ENCODE measurements around the gene TEC. TPM values are rescaled to one million over a fixed set of nuclear protein-coding genes. Genes with fewer than 3 reads are reported as not detected.
"Not testable (repeated sequence)": the region's sequence is repeated elsewhere in the genome, so short reads cannot be mapped to it uniquely, and the experiment has no call there.

TEC gene
- total RNA-seq, 2 experiments from 2014 or later: 2.8 TPM

DNA sequence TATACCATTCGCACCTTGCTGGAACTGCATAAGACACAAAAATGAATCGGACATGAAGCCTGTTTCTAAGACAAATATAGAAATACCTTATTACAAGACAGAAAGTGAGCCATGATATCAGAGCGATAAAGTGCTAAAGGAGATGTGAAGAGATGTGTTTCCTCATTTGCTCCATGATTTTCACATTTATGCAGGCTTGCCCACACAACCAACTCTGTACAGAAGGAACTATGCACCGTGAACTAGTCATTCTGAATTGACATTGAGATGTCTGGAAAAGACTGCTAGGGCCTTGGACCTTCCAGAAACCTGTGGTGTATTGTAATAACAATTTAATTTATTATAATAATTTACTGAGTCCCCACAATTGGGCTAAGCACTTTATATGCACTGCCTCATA, 97.0 kb downstream of the TEC start:
- H3K4me3 ChIP-seq (ENCODE audit: low read length): no peak overlapping the region

GRCh38 chr4:48169636-48170035, 100.0 kb downstream of the TEC start:
- intact Hi-C loops (cut with DNase I, micrococcal nuclease): no loop called here
- no peaks in the 10 kb centered on the region for H3K36me3 ChIP-seq (ENCODE audit: insufficient read depth, low read length)
- Mint-ChIP-seq H3K36me3 (ENCODE audit: low read depth) (peaks cover 14% of the 10 kb centered on the region), H3K9me3 (no peaks in the 10 kb centered on the region), H3K27ac (no peak overlapping the region), H3K4me3 (no peak overlapping the region), H3K27me3 (no peaks in the 10 kb centered on the region), H3K4me1 (ENCODE audit: low read depth) (no peaks in the 10 kb centered on the region)
- H3K4me3 ChIP-seq (ENCODE audit: low read length): no peak overlapping the region
- H3K9me3 ChIP-seq (ENCODE audit: control insufficient read depth in 1 of 2, insufficient read depth in 1 of 2, low read length in 2 of 2): no peaks in the 10 kb centered on the region
- no peak for TF ChIP-seq CTCF (IDR thresholded peaks at IDR 0.05)
- H3K27ac ChIP-seq (ENCODE audit: low read depth in 1 of 2, low read length in 2 of 2): no peak overlapping the region
- ChIA-PET CTCF (no interaction called here), POLR2A (no interaction called here)
- no peaks in the 10 kb centered on the region for H3K4me1 ChIP-seq (ENCODE audit: insufficient read depth, low read length)
- ATAC-seq (ENCODE audit: poor library complexity) (no peak), DNase-seq (no peak)
- H3K27me3 ChIP-seq (ENCODE audit: control insufficient read depth in 1 of 2, insufficient read depth in 2 of 2, low read length in 2 of 2): no peaks in the 10 kb centered on the region

More for the DNA sequence above, 97.0 kb downstream of the TEC start:
- no peak for DNase-seq
- no peaks in the 10 kb centered on the region for H3K4me1 Mint-ChIP-seq (ENCODE audit: low read depth)
- peaks cover 3% of the 10 kb centered on the region for H3K36me3 Mint-ChIP-seq (ENCODE audit: low read depth)
- H3K36me3 ChIP-seq (ENCODE audit: insufficient read depth, low read length): no peaks in the 10 kb centered on the region
- no peak overlapping the region for H3K27ac ChIP-seq (ENCODE audit: low read depth in 1 of 2, low read length in 2 of 2)
- no peaks in the 10 kb centered on the region for H3K9me3 ChIP-seq (ENCODE audit: control insufficient read depth in 1 of 2, insufficient read depth in 1 of 2, low read length in 2 of 2)
- no peak for TF ChIP-seq CTCF (IDR thresholded peaks at IDR 0.05)
- intact Hi-C loops (cut with DNase I, micrococcal nuclease): no loop called here
- ChIA-PET CTCF (no interaction called here), POLR2A (no interaction called here)
- ATAC-seq (ENCODE audit: poor library complexity): no peak
- H3K27me3 ChIP-seq (ENCODE audit: control insufficient read depth in 1 of 2, insufficient read depth in 2 of 2, low read length in 2 of 2): no peaks in the 10 kb centered on the region
- H3K4me3 Mint-ChIP-seq: no peak overlapping the region
- no peaks in the 10 kb centered on the region for H3K27me3 Mint-ChIP-seq
- no peak overlapping the region for H3K27ac Mint-ChIP-seq
- no peaks in the 10 kb centered on the region for H3K9me3 Mint-ChIP-seq
- H3K4me1 ChIP-seq (ENCODE audit: insufficient read depth, low read length): no peaks in the 10 kb centered on the region

GRCh38 chr4:48167538-48168263, 101.9 kb downstream of the TEC start:
- H3K4me1 Mint-ChIP-seq (ENCODE audit: low read depth): no peaks in the 10 kb centered on the region
- H3K4me1 ChIP-seq (ENCODE audit: insufficient read depth, low read length): no peaks in the 10 kb centered on the region
- TF ChIP-seq CTCF (IDR thresholded peaks at IDR 0.05): no peak
- ChIA-PET POLR2A (no interaction called here), CTCF (interaction anchor here (0.6 kb wide), 1 partner anchor 14 kb away, joined by 3 read pairs; no protein-coding TSS in a partner anchor)
- no peaks in the 10 kb centered on the region for H3K27me3 ChIP-seq (ENCODE audit: control insufficient read depth in 1 of 2, insufficient read depth in 2 of 2, low read length in 2 of 2)
- H3K4me3 ChIP-seq (ENCODE audit: low read length): no peak overlapping the region
- no peaks in the 10 kb centered on the region for H3K9me3 ChIP-seq (ENCODE audit: control insufficient read depth in 1 of 2, insufficient read depth in 1 of 2, low read length in 2 of 2)
- peaks cover 14% of the 10 kb centered on the region for H3K36me3 Mint-ChIP-seq (ENCODE audit: low read depth)
- H3K27me3 Mint-ChIP-seq: no peaks in the 10 kb centered on the region
- H3K4me3 Mint-ChIP-seq: no peak overlapping the region
- intact Hi-C loops (cut with DNase I, micrococcal nuclease): no loop called here
- no peak for ATAC-seq (ENCODE audit: poor library complexity)
- no peaks in the 10 kb centered on the region for H3K9me3 Mint-ChIP-seq
- no peaks in the 10 kb centered on the region for H3K36me3 ChIP-seq (ENCODE audit: insufficient read depth, low read length)
- H3K27ac ChIP-seq (ENCODE audit: low read depth in 1 of 2, low read length in 2 of 2): no peak overlapping the region
- no peak overlapping the region for H3K27ac Mint-ChIP-seq
- DNase-seq: no peak

GRCh38 chr4:48164561-48164960, 105.1 kb downstream of the TEC start:
- H3K27me3 Mint-ChIP-seq; H3K4me3 ChIP-seq (ENCODE audit: low read length); H3K27ac ChIP-seq (ENCODE audit: low read depth in 1 of 2, low read length in 2 of 2); H3K27ac Mint-ChIP-seq; CTCF ChIA-PET; ATAC-seq (ENCODE audit: poor library complexity); POLR2A ChIA-PET; H3K4me1 ChIP-seq (ENCODE audit: insufficient read depth, low read length); H3K4me1 Mint-ChIP-seq (ENCODE audit: low read depth); H3K9me3 Mint-ChIP-seq; H3K9me3 ChIP-seq (ENCODE audit: control insufficient read depth in 1 of 2, insufficient read depth in 1 of 2, low read length in 2 of 2); DNase-seq; intact Hi-C loops (cut with DNase I, micrococcal nuclease); H3K36me3 ChIP-seq (ENCODE audit: insufficient read depth, low read length); H3K27me3 ChIP-seq (ENCODE audit: control insufficient read depth in 1 of 2, insufficient read depth in 2 of 2, low read length in 2 of 2); H3K4me3 Mint-ChIP-seq: not testable (repeated sequence)
- peaks cover 25% of the 10 kb centered on the region for H3K36me3 Mint-ChIP-seq (ENCODE audit: low read depth)
